VCaP (cell line): ENCODE results near the gene SETD9.

ENCODE experiments used
- H3K27ac ChIP-seq: fragments of 450-650 bp; 2 replicates; pipeline ENCODE4 v1.5.1; 2017
- CTCF ChIP-seq: fragments of 450-650 bp; conservative IDR thresholded peaks from 2 replicates; pipeline ENCODE4 v1.5.1; 2017; ENCODE audit warnings: mild to moderate bottlenecking, moderate library complexity

Gene SETD9, protein sequence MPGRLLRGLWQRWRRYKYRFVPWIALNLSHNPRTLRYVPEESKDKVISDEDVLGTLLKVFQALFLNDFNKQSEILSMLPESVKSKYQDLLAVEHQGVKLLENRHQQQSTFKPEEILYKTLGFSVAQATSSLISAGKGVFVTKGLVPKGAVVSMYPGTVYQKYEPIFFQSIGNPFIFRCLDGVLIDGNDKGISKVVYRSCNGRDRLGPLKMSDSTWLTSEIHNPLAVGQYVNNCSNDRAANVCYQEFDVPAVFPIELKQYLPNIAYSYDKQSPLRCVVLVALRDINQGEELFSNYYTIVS

DNA sequence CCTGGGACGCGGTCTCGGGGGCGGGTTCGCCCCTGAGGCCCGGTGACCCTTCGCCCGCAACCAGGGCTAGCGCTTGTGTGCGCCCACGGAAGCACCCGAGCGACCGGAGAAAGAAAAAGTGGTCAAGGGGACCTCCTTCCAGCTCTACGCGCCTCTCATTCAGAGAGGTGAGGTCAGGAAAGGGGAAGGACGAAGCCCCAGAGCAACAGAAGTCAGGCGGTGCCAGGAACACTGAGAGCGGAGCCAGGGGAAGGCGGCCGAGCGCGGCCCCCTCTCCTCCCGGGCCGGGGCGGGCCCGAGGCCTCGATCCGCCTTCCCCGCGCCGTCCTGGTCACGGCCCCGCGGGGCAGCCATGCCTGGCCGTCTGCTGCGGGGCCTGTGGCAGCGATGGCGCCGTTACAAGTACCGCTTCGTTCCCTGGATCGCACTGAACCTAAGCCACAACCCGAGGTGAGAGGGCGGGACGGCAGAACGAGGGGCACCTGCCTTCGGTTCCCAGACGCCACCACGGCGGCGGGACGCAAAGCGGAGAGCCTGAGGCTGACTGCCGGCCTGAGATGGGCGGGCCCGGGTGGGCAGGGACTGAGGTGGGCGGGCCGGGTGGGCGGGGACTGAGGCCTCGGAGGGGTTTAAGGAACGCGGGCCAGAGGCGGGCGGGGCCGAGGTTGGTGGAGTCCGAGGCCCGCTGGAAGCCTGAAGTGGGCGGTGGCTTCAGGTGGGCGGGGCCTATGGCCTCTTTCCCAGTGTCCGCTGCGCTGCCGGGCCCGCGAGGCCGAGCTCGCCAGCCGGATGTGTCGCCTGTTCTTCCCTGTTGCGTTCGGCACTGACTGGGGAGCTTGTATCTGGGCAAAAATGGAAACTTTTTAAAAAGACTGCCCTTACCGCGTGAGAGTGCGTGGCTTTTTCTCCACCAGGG is at the start of gene SETD9:
SETD9 (plus strand) TSS at position 303 of the 916 bp plus-strand sequence; CDS start at position 353, 50 bp downstream.
- peak within 1 kb of the TSS; percentile 89 for H3K27ac ChIP-seq
- TF ChIP-seq CTCF, result no peak

- no peak for TF ChIP-seq CTCF
- H3K27ac ChIP-seq, result no peak overlapping the region
Measured at GRCh38 chr5:56861893-56862485, 47.4 kb upstream of the SETD9 start.

DNA sequence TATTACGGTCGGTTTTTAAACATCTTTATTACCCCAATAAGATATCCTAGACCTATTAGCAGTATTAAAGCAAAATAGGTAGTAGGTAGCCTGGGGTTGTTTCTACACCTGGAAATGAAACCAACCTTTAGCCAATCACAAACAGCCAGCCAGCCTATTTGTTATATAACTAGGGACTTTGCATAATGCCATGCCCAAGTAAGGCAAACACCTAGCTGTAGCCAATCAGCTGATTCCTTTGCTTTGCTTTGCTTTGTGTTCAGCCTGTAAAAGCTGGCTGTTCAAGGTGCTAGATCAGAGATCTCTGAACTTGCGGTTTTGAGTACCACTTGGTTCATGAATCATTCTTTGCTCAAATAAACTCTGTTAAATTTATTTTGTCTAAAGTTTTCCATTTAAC is 46.5 kb upstream of the SETD9 start:
- no peak for TF ChIP-seq CTCF
- H3K27ac ChIP-seq, result no peak overlapping the region

- H3K27ac ChIP-seq, result no peak overlapping the region
- no peak for TF ChIP-seq CTCF
Measured at GRCh38 chr5:56871777-56872176, 37.6 kb upstream of the SETD9 start.

- H3K27ac ChIP-seq, result no peak overlapping the region
- no peak for TF ChIP-seq CTCF
Measured at GRCh38 chr5:56873056-56873455, 36.3 kb upstream of the SETD9 start.

DNA sequence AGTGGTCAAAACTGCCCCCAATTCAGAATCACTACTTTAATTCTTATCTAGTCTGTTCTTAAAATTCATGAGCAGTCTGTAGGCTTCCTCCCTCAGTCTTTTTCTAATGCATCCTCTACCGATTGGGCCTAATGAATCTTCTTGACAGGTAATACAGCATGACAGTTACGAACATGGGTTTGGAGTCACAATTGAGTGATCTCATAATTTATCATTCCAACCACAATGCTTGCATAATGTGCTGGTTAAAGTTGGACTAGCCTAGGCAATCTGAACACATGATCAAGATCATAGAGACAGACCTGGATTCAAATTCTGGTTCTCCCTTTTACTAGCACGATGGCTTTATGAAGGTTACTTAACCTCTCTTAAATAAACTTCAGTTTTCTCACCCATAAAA is 33.1 kb upstream of the SETD9 start:
- TF ChIP-seq CTCF, result no peak
- H3K27ac ChIP-seq, result no peak overlapping the region

- TF ChIP-seq CTCF, result no peak
- no peak overlapping the region for H3K27ac ChIP-seq
Measured at GRCh38 chr5:56881571-56881970, 27.8 kb upstream of the SETD9 start.
